GM12878 (cell line): Measurements from ENCODE around the gene NPAS3. TPM values are rescaled to one million over a fixed set of nuclear protein-coding genes. Genes with fewer than 3 reads are reported as not detected.

ENCODE experiments used
- ATAC-seq: fragments of 200-7000 bp; cut with Tn5 transposase; 3 replicates; pipeline ENCODE4 v1.9.1; 2020; ENCODE audit warnings: mild to moderate bottlenecking, moderate library complexity
- BruUV-seq: library from RNA; stranded (reverse); fragments of 400-500 nt; replicated peaks from 2 replicates; lab custom pipeline; 2021; lab: Mats Ljungman, UMichigan
- CTCF ChIA-PET: fragments of 300-600 bp; sonication (Branson Sonifier 250); formaldehyde crosslinking; extraction: SDS; loops from one replicate; lab custom pipeline; 2021; ENCODE audit warnings: inconsistent platforms; lab: Yijun Ruan, JAX
- POLR2A ChIA-PET: fragments of 350-600 bp; formaldehyde crosslinking; extraction: SDS; loops from one replicate; lab custom pipeline; 2021; ENCODE audit warnings: inconsistent platforms; lab: Charles Lee
- RAD21 ChIA-PET: fragments of 300-600 bp; sonication (Branson Sonifier 250); formaldehyde crosslinking; loops from one replicate; lab custom pipeline; 2023; ENCODE audit warnings: antibody characterized with exemption; ENCODE audit not compliant: unreplicated experiment; lab: Charles Lee
- SMC1A ChIA-PET: fragments of 300-600 bp; sonication (Branson Sonifier 250); formaldehyde crosslinking; loops from one replicate; lab custom pipeline; 2023; ENCODE audit not compliant: unreplicated experiment, uncharacterized antibody; lab: Charles Lee
- DNase-seq: peaks from one replicate; pipeline ENCODE4 v3.0.0-alpha.2; 2011; ENCODE audit warnings: low read depth, low spot score
- FAIRE-seq: peaks from 3 replicates; lab custom pipeline; 2011; peaks lifted over from hg19 to GRCh38; lab: Jason Lieb, UNC
- H2AFZ ChIP-seq: 2 replicates; pipeline ENCODE4 v1.6.0; 2011; ENCODE audit warnings: low read depth, low read length, control low read depth; ENCODE audit not compliant: control insufficient read depth
- H3K27ac ChIP-seq: 2 replicates; pipeline ENCODE4 v1.5.1; 2011; ENCODE audit warnings: control low read depth; ENCODE audit not compliant: control insufficient read depth, insufficient read depth
- H3K27me3 ChIP-seq, 2 experiments: replicated peaks in 1 of 2; 2 replicates each; pipeline versions ENCODE4 v1.6.0 to v1.6.1; 2011; ENCODE audit warnings: low read length in 1 of 2; ENCODE audit not compliant: control insufficient read depth in 2 of 2, insufficient read depth in 2 of 2
- H3K36me3 ChIP-seq, 2 experiments: 2 replicates each; pipeline ENCODE4 v1.5.1; 2011; ENCODE audit warnings: low read length in 1 of 2; ENCODE audit not compliant: control insufficient read depth in 2 of 2, insufficient read depth in 2 of 2
- H3K4me1 ChIP-seq: 2 replicates; pipeline ENCODE4 v1.6.1; 2011; ENCODE audit warnings: mild to moderate bottlenecking, low read length, moderate library complexity, mixed read lengths; ENCODE audit not compliant: control insufficient read depth, insufficient read depth
- H3K4me2 ChIP-seq: 2 replicates; pipeline ENCODE4 v1.6.0; 2011; ENCODE audit warnings: control low read depth; ENCODE audit not compliant: control insufficient read depth, insufficient read depth
- H3K4me3 ChIP-seq: fragments of 200-600 bp; sonication (generic); 2 replicates; pipeline ENCODE4 v1.5.1; 2016
- H3K79me2 ChIP-seq: 2 replicates; pipeline ENCODE4 v1.6.0; 2011; ENCODE audit warnings: low read length; ENCODE audit not compliant: control insufficient read depth, insufficient read depth
- H3K9ac ChIP-seq: 2 replicates; pipeline ENCODE4 v1.8.0; 2011; ENCODE audit warnings: low read length, control low read depth, mixed read lengths; ENCODE audit not compliant: control insufficient read depth, insufficient read depth
- H3K9me3 ChIP-seq: replicated peaks from 3 replicates; pipeline ENCODE4 v1.5.1; 2011; ENCODE audit warnings: mild to moderate bottlenecking, low read length; ENCODE audit not compliant: control insufficient read depth, insufficient read depth
- H4K20me1 ChIP-seq: 2 replicates; pipeline ENCODE4 v1.6.0; 2011; ENCODE audit not compliant: control insufficient read depth, insufficient read depth
- BCL3 ChIP-seq: IDR thresholded peaks from 2 replicates; pipeline ENCODE4 v1.6.1; 2011; ENCODE audit warnings: borderline replicate concordance, low read depth, mild to moderate bottlenecking, moderate library complexity, low read length; ENCODE audit not compliant: insufficient read depth, poor library complexity, severe bottlenecking
- CBFB ChIP-seq: IDR thresholded peaks from 2 replicates; pipeline ENCODE4 v1.6.1; 2016; ENCODE audit warnings: antibody characterized with exemption, low read depth
- HCFC1 ChIP-seq: fragments of 150-350 bp; IDR thresholded peaks from 2 replicates; pipeline ENCODE4 v1.6.1; 2014; ENCODE audit warnings: low read length
- IRF4 ChIP-seq: IDR thresholded peaks from 2 replicates; pipeline ENCODE4 v1.6.1; 2011; ENCODE audit warnings: low read depth, low read length
- MYC ChIP-seq: IDR thresholded peaks from 2 replicates; pipeline ENCODE4 v1.6.1; 2011; ENCODE audit warnings: mild to moderate bottlenecking, low read length, moderate library complexity, inconsistent platforms; ENCODE audit not compliant: insufficient read depth, insufficient replicate concordance, insufficient read length, severe bottlenecking
- POLR2AphosphoS5 ChIP-seq: IDR thresholded peaks from 2 replicates; pipeline ENCODE4 v1.6.1; 2011; ENCODE audit warnings: mild to moderate bottlenecking, low read length, inconsistent platforms
- RELB ChIP-seq: fragments of 450-650 bp; IDR thresholded peaks from 2 replicates; pipeline ENCODE4 v1.6.1; 2017; ENCODE audit warnings: low read depth, mild to moderate bottlenecking, moderate library complexity
- REST ChIP-seq: IDR thresholded peaks from 2 replicates; pipeline ENCODE4 v1.6.1; 2012; ENCODE audit warnings: mild to moderate bottlenecking, low read depth, low read length
- RFX5 ChIP-seq: IDR thresholded peaks from 2 replicates; pipeline ENCODE4 v1.6.1; 2011; ENCODE audit warnings: low read depth, low read length, improper control_type of control experiment
- RUNX3 ChIP-seq: IDR thresholded peaks from 2 replicates; pipeline ENCODE4 v1.6.1; 2012; ENCODE audit warnings: low read length, inconsistent platforms
- SREBF1 ChIP-seq: IDR thresholded peaks from 2 replicates; pipeline ENCODE4 v1.6.1; 2012; ENCODE audit warnings: mild to moderate bottlenecking, low read length
- SUPT20H ChIP-seq: IDR thresholded peaks from 2 replicates; pipeline ENCODE4 v1.6.1; 2011; ENCODE audit warnings: low read depth, mild to moderate bottlenecking, low read length, moderate library complexity, borderline replicate concordance; ENCODE audit not compliant: control insufficient read depth
- USF2 ChIP-seq: IDR thresholded peaks from 2 replicates; pipeline ENCODE4 v1.6.1; 2011; ENCODE audit warnings: low read depth, low read length, improper control_type of control experiment, borderline replicate concordance
- ZNF622 ChIP-seq: fragments of 450-650 bp; IDR thresholded peaks from 2 replicates; pipeline ENCODE4 v1.6.1; 2017; ENCODE audit warnings: mild to moderate bottlenecking, inconsistent platforms
- ZSCAN29 ChIP-seq: fragments of 450-650 bp; IDR thresholded peaks from 2 replicates; pipeline ENCODE4 v1.6.1; 2017; ENCODE audit warnings: mild to moderate bottlenecking, moderate library complexity
- WGBS: methylation state at CpG from one replicate; pipeline ENCODE4 v1.1.6; 2016; ENCODE audit warnings: low lambda C conversion rate; ENCODE audit not compliant: insufficient replicate concordance, insufficient coverage; ENCODE audit errors: missing lambda C conversion rate; 5-methylcytosine and 5-hydroxymethylcytosine counted together
- in situ Hi-C: fragments of 300-500 bp; cut with MboI; formaldehyde crosslinking; loops from 9 replicates; pipeline ENCODE4 v1.14.3; 2018; ENCODE audit warnings: mixed read lengths
- intact Hi-C: fragments of 100-400 bp; cut with micrococcal nuclease; formaldehyde crosslinking; loops from one replicate; pipeline ENCODE4 v1.14.2; 2022; ENCODE audit not compliant: unreplicated experiment
- polyA plus RNA-seq, 11 experiments: library from polyadenylated mRNA; depleted of rRNA in 4 of 11; unstranded in 6 of 11; stranded (reverse) in 5 of 11; fragments of >200 nt; fragmentation: Nextera tagmentation in 4 of 11; fragmentation: Illumina TruSeq in 1 of 11; extraction: Ambion mirVana in 4 of 11; extraction: Trizol in 1 of 11; gene quantifications; 1 replicate in 1 of 11; 2 replicates in 10 of 11; pipeline versions ENCODE4 v1.2.1 to v1.2.3, GENCODE V29; 2011 to 2016; ENCODE audit warnings: inconsistent platforms in 2 of 11, missing spikeins in 2 of 11, low read depth in 1 of 11
- total RNA-seq, 4 experiments: library from RNA; depleted of rRNA in 3 of 4; stranded (reverse); fragments of >200 nt in 3 of 4; fragmentation: Illumina TruSeq in 1 of 4; extraction: Trizol in 1 of 4; gene quantifications; 2 replicates each; pipeline versions ENCODE4 v1.2.1 to v1.2.3, GENCODE V29; 2013 to 2021

The NPAS3 gene
- total and polyA plus RNA-seq, 10 of the 15 experiments (the other 5 are each of a cell fraction or from before 2014, with no cell fraction given) = under 0.01 to 2.7 (median 0.03) TPM; not detected in 6

GRCh38 chr14:33014710-33015109, 76.0 kb downstream of the NPAS3 start:
- ChIA-PET SMC1A (no interaction called here), POLR2A (no interaction called here), RAD21 (no interaction called here), CTCF (no interaction called here)
- Histone ChIP-seq H3K9me3 (no peaks in the 10 kb centered on the region), H3K79me2 (no peaks in the 10 kb centered on the region), H3K4me1 (no peaks in the 10 kb centered on the region), H3K9ac (no peak overlapping the region), H3K4me2 (no peak overlapping the region), H3K27ac (no peak overlapping the region), H4K20me1 (no peaks in the 10 kb centered on the region), H3K4me3 (no peak overlapping the region), H3K27me3 (peaks cover 0 to 3% of the 10 kb centered on the region in 2 experiments; a peak in 1 of 4 replicates), H3K36me3 (no peaks in the 10 kb centered on the region), H2AFZ (no peak overlapping the region)
- in situ Hi-C loops = no loop called here
- FAIRE-seq (no peak), DNase-seq (no peak), ATAC-seq (no peak)
- 31% methylated on average over 4 of the region's 4 CpGs for WGBS
- no TSS peak for BruUV-seq
- intact Hi-C loops = no loop called here
- no peak for TF ChIP-seq IRF4
- TF ChIP-seq SUPT20H = no peak
- no peak for TF ChIP-seq POLR2AphosphoS5
- no peak for TF ChIP-seq RUNX3
- TF ChIP-seq HCFC1 = no peak
- TF ChIP-seq RFX5 = no peak
- no peak for TF ChIP-seq ZNF622
- no peak for TF ChIP-seq CBFB
- no peak for TF ChIP-seq RELB
- TF ChIP-seq MYC = no peak
- TF ChIP-seq ZSCAN29 = no peak
- no peak for TF ChIP-seq BCL3
- TF ChIP-seq USF2 = no peak
- TF ChIP-seq REST = no peak
- no peak for TF ChIP-seq SREBF1
